Stimulated activated CD8-positive, alpha-beta memory T cell treated with anti-CD3 and anti-CD28 coated beads, Interleukin-2, amount 100 ng/mL, for 48 hours (primary cell): Measurements from ENCODE around the gene RMRP.
A peak's percentile ranks its signal among the peaks of the same experiment; 100 is the strongest.

Source experiments
- DNase-seq, 2 donors: peaks; one replicate each; pipeline ENCODE4 v3.0.0-alpha.2; 2020; ENCODE audit warnings: low read depth in 2 of 2

The RMRP gene

DNA sequence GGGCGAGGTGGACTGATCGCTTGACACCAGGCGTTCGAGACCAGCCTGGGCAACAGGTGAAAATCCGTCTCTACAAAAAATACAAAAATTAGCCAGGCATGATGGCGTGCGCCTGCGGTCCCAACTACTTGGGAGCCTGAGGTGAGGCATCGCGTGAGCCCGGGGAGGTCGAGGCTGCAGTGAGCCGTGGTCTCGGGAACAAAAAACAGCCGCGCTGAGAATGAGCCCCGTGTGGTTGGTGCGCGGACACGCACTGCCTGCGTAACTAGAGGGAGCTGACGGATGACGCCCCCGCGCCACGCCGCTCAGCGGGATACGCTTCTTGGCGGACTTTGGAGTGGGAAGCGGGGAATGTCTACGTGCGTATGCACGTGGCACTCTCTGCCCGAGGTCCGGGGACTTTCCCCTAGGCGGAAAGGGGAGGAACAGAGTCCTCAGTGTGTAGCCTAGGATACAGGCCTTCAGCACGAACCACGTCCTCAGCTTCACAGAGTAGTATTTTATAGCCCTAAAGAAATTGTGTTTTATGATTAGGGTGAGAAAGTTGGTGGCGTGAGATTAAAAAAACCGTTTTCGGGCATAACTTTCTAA, at the start of gene RMRP:
Gene RMRP, minus strand, starts transcription at position 474 of the 591 bp plus-strand sequence.
- DNase-seq = peak; percentile 91 to 95

DNA sequence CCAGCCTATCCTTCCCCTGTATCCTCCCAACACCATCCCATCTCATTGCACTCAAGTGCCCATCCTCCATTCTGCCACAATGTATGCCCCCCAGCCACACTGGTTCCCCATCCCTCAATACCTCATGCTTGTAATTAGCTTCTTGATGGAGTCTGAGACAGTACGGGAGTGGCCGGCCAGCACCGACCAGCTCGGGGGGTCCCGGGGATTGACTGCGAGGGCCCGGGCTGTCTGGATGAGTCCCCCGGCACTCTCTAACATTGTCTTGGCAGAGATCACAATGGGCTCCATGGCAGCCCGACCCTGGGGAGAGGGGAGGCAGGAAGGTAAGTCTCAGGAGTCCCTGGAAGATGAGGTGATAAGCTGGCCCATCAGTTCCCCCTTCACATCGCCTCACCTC, 49.1 kb upstream of the RMRP start:
- DNase-seq = no peak

DNA sequence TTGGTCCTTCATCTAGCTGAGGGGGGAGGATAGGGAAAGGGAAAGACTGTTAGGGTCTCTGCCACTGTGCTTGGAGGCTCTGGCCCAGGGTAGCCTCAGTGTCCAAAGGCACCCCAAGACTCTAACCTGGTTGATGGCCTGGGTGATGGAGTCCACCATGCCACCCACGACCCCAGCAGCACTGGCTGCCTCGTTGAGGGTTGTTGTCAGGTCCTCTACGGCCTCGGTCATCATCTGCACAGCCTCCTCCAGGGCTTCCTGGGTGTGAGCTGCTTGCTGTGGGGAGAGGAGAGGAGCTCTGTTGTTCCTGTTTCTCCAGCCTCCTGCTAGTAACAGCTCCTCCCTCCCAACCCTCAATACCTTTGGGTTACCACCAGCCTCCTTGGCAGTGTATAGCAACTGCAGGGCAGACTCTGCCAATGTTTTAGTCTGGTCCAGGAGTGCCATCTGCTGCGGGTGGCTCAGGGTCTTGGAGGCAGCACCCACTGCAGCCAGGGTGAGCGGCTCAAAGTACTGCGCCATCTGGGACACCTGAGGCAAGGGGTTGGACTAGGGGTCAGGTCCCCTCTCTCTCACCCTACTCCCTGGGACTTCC, 48.1 kb upstream of the RMRP start:
- no peak for DNase-seq

DNA sequence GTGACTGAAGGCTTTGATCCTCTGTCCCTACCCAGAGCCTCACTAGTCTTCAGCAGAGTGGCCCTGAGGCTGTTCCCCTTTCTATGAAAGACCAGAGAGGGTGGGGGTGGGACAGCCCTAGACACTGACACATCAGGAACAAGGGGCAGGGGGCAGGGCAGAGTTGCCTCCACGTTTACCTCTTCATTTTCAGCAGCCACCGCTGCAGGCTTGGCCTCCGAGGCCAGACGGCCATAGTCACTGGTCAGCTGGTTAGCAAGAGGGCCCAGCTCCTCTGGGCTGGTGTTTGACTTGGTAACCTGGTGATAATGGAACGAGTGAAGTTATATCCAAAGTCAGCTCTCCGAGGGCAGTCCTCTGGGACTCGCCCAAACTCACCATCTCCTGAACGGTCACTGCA, 47.6 kb upstream of the RMRP start:
- DNase-seq = no peak

DNA sequence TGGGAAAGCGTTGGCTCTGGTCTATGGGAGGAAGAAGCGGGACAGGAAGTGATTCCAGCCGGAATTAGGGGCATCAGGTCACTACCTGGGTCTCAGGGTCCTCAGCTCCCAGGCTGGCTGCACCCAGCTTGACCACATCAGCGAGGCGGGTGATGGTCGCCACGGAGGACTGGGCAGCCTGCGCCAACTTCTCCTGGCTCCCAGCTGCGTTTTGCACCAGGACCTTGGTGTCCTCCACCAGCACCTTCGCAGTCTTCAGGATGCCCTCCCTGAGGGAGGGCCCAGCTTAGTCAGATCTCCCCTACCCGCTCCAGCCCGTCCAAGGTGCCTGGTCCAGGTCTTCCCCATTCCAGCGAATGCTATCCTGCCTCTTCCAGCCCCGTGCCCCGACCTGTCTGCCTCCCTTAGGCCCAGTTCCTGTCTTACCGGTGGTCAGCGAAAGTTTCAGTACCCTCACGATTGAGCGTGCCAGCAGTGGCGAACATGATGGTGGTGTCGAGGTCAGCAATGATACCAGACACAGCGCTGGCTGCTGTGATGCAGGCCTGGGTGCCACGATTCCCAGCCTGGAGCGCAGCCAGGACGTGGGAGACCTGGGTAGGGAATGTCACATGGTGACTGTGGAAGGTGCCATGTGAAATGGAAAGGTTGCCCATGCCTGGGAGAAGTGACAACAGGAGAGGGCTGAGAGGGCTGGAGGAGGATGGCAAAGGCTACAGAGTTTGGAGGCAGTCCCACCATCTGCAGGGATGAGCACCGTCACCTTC, 46.3 kb upstream of the RMRP start:
- DNase-seq = no peak

DNA sequence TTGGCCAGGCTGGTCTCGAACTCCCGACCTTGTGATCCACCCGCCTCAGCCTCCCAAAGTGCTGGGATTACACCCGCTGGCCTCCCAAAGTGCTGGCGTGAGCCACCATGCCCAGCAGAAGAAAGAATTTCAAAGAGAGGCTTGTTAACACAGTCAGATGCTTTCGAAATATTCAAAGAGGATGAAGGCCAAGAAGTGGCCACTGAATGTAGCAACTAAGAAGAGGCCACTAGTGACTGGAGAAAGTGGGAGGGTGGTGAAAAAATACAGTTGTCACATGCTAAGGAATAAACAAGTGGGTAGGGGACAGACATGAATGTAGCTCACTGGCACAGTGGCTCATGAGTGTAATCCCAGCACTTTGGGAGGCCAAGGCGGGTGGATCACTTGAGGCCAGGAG, 44.9 kb upstream of the RMRP start:
- no peak for DNase-seq

DNA sequence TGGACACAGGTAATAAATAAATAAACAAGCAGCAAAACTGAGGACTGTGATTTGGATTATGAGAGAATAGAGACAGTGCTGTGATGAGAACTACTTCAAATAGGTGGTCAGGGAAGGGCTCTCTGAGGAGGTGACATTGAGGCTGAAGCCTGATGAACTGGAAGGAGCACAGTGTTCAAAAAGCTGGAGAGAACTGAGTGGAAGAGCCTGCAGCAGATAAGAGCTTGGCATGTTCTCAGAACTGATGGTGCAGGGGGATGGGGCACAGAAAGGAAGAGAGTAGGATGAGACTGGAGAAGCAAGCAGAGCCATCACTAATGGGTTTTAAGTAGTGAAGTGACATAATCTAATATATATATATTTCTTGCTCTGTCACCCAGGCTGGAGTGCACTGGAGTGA, 43.1 kb upstream of the RMRP start:
- no peak for DNase-seq

DNA sequence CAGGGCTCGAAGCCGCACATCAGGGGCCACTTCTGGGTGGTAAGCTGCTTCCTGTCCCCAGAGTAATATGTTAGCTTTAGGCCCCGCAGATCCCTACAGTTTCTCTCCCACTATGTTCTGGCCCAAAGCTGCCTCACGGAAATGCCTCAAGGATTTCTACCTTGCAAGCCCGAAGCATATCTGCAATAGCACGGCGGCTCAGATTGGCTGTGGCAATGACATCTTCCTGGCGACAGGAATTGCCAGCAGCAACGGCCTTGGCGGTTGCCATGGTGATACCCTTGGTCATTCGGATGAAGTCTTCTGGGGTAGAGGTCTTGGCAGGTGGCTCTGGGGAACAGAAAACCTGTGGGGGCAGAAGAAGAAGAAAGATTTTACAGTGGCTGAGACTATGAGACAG, 42.2 kb upstream of the RMRP start:
- no peak for DNase-seq

DNA sequence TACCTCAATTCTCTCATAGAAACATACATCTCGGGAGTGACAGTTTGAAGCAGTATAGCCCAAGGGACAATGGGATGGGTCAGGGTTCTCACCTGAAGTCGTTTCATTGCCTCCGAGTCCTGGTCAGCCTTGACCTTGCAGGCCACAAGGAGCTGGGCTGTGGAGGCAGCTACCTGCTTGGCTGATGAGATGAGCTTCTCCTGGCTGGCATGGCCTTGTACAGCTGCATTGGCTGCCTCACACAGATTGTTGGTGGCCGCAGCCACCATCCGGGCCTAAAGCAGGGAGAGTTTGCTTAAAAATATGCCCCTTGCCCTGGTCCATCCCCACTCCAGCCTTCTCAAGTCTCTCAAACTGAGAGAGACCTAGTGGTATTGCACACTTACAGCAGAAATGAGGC, 40.4 kb upstream of the RMRP start:
- DNase-seq = no peak

DNA sequence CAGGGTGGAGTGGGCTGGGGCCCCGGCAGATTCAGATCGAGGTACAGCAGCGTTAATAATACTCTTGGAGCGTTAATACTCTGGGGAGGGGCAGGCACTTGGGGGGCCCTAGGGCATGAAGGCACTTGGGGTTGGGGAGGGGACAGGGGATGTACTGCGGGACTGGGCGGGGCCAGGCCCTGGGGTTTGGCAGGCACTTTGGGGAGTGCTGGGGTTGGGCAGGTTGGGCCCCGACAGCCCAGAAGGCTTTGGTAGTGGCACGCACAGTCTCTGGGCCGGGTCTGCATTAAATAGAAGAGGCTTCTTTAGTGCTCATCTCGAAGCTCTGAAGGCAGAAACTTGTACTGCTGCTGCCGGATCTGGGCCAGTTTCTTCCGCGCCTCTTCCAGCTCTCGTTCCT, 39.7 kb upstream of the RMRP start:
- no peak for DNase-seq

DNA sequence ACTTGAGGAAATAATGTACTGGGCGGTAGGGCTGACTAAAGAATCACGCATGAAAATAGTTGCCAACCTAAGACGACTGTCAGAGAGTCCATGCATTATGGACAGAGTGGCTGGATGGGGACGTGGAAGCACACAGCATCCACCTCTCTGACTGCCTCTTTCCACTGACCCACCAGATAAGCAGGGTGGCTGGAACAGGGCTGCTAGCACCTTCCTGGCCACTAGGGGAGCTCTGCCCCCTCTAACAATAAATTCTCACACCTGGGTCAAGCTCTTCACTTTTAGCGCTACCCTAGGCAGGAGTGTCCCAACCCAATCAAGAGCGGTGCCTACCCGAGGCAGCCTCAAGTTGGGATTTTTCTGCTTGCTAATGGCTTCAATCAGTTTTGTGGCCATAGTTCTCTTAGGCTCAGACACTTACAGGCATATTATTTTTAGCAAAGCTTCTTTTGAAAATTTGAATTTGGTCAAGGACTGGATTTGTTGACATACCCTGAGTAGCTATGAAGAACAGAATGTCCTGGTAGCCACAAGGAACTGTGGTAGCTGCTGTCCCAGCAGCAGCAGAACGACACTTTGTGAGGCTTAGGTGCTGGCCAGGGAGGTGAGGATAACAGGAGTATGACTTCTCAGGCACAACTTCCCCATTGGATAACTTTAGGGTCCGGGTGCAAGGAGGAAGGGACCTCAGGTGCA, 38.8 kb upstream of the RMRP start:
- peak in 1 of 2 donors; percentile 37 for DNase-seq

DNA sequence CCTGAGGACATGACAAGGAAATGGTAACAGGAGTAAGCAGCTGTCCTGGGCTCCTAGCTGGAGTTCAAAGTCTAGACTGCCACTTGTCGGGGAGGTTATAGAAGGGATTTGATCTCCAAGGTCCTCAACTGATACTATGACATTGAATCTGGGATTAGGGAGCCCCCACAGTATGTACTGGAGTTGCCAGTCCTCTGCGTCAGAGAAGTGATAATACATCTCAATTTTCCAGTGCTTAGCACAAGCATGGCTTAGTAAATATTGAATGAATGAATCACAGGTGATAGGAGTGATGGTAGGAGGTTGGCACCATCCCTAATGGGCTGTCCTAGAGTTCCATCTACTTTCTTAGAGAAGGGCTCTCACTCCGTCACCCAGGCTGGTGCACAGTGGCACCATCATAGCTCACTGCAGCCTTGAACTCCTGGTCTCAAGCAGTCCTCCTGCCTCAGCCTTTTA, 38.2 kb upstream of the RMRP start:
- no peak for DNase-seq

DNA sequence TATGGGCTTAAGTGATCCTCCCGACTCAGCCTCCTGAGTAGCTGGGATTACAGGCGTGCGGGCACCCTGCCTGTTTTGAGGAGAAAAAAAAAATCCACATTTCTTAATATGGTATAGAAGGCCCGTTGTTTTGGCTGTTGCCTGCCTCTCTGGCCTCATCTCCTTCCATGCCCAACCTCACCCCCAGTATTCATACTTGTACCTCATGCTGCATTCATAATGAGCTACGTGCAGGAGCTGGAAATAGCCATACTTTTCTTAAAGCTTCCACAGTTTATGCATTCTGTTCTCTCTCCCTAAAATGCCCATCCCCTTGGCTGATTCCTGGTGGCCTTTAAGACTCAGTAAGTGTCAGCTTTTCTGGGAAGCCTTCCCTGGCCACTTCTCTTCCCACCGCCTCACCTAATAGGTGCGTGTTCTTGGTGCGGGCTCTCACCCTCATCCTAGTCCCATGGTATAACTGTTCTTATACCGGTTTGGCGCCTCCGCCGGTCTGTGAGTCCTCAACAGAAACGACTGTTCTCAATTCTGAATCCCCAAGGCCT, 34.0 kb upstream of the RMRP start:
- DNase-seq = no peak

DNA sequence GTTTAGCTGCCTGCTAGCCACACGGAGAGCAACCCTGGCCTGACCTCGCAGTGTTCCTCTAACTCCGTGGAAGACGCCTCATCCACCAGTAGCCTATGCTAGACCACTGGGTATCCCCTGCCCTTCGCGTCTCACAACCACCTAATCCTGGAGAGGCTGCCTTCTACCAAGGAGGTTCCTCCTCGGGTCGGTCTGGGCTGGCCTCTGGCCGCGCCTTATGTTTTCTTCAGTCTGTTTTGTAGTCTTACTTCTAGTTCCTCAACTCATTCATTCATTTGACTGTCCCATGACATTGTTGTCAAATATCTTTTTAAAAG, 33.5 kb upstream of the RMRP start:
- DNase-seq = no peak

DNA sequence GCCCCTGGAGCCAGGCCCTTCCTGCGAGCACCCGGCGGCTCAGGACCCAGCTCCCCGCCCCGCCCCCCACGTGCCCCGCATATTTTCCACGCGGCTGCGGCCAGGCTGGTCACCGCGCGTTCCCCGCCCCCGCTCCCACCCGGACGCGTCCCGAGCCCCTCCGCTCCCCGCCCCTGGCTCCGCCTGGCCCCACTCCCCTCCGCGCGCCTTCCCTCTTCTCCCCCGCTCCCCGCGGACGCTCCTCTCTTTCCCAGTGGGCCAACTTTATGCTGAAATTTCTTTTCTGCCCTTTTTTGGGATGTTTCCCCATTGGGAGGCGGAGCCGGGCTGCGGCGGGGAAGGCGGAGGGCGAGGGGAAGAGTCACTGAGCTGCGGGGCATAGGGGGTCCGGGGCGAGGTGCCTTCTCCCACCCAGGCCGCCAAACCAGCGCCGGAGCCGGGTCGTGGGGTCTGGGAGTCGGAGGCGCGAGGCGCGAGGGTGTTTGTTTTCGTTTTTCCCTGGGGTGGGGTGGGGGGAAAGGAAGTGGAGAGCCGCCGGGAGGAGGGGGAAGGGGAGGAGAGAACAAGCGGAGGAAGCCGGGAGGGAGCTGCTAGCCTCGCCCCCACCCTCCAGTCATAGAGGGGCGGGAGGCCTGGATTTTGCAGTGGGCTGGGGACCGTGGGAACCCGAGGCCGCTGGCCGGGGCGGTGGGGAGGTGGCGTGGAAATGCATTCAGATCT, 33.0 kb upstream of the RMRP start:
- peak in 1 of 2 donors; percentile 20 for DNase-seq

DNA sequence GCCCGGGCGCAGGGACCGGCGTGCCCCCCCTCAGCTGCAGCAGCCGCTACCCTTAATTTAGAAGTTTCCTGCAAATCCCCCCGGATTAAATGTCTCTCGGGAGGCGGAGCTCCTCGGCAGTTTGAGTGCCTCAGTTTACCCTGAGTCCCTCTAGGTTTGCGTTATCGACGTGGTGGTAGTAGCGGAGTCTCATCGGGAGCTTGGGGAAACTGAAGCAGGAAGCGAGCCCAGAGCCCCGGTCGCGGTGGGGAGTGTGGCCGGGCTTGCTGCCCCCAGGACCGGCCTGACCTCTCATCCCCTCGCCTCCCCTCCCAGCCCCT, 32.4 kb upstream of the RMRP start:
- DNase-seq = no peak

DNA sequence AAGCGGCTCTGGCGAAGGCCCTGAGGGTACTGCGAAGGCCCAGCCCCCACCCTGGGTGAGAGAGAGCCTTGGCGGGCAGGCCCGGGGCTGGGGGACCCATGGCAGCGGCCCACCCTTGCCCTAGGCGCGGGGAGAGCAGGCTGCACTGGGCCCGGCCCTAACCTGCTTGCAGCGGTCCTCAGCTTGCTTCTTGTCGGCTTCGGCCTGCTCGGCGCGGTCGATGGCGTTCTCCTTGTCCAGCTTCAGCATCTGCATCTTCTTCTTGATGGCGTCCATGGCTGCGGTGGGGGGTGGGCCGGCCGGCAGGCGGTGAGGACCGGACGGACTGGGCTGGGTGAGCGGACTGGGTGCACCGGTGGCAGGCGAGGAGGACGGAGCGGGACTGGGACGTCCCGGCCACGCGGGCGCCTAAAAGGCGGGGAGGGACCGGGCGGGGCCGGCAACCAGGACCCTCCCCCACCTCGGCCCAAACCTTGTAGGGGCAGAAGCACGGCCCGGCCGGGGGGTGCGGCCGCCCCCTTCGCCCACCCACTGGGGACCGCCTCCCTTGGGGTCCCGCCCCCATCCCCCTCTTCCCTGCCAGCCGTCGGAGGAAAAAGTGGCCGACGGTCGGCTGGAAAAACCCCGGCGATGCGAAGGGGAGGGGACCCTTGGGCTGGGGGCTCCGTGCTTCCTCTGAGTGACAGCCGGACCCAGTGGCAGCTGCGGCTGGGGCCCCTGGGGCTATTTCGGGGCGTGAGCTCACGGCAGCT, 31.9 kb upstream of the RMRP start, which contains the start of gene TPM2:
Gene TPM2, minus strand, starts transcription at position 384 of the 752 bp plus-strand sequence. Its CDS starts 108 bp downstream, at position 276.
- no peak for DNase-seq

DNA sequence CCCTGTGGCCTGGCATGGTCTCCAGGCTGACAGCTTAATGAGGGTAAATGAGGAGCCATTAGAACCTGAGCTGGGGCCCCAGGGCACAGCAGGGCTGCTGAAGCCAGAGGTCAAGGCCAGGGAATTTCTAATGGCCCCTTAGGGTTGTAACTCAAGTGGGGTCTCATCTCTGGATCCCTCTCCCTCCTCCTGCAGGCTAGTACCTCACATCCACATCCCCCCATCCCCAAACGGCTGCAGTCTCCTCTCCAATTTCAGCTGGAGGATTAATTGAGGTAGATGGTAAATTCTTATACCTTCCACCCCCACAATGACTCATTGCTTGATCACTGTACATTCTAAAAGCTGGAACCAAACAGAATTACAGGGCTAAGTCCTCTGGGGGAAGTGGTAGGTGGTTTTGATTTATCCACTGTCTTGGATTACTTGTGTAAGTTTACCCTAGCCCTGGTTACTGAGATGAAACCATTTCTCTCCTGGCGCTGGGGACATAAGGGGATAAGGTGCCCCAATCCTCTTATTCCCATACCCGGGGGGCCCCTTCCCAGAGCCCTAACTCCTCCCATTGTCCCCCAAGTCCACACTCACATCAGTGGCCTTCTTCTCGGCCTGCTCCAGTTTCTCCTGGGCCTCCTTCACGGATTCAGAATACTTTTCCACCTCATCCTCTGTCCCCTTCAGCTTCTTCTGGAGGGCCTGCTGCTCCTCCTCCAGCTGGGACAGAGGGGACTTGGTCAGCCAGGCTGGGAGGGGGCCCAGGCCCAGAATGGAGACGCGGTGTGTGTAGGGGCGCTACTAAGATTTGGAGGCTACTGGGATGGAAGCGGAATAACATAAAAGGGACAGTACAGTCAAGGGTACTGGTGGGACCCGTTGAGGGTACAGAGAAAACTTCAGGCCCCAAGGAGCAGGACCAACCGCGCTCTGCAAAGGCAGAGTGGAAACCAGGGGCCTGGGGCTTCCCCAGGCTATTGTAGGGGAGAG, 31.0 kb upstream of the RMRP start:
- DNase-seq = no peak

DNA sequence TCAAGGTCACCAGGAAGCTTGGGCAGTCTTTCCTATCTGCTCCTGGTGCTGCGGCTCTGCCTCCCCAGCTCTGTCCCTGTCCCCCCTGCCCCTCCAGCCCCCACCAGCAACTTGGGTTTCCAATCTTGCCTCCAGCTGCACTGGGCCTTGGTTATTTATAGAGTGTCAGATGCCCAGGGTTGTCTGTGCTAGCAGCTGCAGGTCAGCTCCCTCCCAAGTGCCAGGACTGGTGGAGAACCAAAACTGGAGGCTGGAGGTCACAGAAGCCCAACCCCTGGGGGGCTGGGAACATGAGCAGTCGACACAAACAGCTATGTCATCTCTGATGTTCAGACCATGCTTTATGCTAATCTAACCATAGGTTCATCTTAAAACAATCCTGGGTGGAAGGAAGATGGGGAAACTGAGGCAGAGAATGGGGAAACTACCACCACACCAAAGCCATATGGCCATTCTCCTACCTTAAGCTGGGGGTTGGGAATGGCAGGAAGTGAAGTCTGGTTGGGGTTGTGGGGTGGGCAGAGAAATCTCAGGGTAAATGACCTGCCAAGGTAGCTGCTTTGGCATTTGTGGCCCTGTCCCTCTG, 30.2 kb upstream of the RMRP start:
- no peak for DNase-seq

DNA sequence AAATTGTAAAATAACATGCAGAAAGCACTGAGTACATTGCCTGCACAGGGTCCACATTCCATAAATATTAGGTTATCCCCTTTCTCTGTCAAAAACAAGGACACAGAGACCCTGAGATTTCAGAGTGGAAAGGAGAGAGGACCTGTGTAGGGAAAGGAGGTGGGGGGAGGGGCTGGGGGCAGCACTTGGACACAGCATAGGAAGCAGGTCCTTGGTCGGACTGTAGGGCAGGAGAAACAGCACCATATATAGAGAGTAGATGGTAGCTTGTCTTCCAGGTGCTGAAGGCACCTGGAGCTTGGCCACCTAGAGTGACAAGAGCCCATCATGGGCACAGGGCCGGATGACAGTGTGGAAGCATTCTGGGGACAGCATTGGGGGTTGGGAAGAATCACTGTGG, 29.5 kb upstream of the RMRP start:
- no peak for DNase-seq
